ENCODE measurements around the gene PTPRM. TPM values are rescaled to one million over a fixed set of nuclear protein-coding genes. Genes with fewer than 3 reads are reported as not detected.

Gene PTPRM
- total RNA-seq, 2 donors from 2014 or later, result 80.1 to 106 TPM

DNA sequence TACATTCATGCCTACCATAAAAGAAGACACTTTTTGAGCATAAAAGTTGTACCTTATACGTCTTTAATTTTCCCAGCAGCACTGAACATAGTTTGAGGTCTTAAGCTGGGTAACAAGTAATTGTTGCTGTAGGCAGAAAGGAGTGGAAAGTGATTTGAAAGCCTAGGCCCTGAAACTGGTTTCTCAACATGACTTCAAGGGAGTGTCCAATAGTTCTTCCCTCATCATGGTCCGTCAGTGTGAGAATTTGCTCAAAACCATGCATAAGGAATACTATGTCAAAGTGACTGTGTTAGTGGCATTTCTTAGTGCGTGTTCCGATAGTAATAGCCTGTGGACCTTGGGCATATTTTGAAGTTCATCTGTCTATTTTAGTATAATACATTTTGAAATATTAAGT lies 463.1 kb downstream of the PTPRM start:
- Histone ChIP-seq H3K4me1 (no peaks in the 10 kb centered on the region), H3K27me3 (no peaks in the 10 kb centered on the region), H3K4me3 (no peak overlapping the region), H3K36me3 (no peaks in the 10 kb centered on the region), H3K9me3 (no peaks in the 10 kb centered on the region), H3K27ac (no peak overlapping the region)
- no peak for DNase-seq (ENCODE audit: low spot score)
- TF ChIP-seq, protein P1, sequence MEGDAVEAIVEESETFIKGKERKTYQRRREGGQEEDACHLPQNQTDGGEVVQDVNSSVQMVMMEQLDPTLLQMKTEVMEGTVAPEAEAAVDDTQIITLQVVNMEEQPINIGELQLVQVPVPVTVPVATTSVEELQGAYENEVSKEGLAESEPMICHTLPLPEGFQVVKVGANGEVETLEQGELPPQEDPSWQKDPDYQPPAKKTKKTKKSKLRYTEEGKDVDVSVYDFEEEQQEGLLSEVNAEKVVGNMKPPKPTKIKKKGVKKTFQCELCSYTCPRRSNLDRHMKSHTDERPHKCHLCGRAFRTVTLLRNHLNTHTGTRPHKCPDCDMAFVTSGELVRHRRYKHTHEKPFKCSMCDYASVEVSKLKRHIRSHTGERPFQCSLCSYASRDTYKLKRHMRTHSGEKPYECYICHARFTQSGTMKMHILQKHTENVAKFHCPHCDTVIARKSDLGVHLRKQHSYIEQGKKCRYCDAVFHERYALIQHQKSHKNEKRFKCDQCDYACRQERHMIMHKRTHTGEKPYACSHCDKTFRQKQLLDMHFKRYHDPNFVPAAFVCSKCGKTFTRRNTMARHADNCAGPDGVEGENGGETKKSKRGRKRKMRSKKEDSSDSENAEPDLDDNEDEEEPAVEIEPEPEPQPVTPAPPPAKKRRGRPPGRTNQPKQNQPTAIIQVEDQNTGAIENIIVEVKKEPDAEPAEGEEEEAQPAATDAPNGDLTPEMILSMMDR (IDR thresholded peaks at IDR 0.05), result no peak

DNA sequence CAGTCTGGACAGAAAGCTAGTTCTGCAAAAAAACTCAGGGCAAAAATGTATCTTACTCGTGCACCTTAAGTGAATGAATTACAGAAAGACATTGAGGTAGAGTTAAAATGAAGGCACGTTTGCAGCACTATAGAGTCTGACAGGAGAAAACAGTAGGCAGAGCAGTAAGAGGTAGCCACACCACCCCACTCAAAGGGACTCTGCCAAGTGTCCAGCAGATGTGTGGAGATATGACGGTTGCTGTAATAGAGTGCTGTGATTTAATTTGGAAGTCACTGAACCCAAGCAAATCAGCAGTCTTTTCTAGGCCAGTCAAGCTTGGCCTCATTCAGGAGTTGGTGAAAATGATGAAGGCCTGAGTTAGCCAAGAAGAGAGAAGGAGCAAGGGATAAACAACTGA lies 464.4 kb downstream of the PTPRM start:
- Histone ChIP-seq H3K36me3 (no peaks in the 10 kb centered on the region), H3K9me3 (no peaks in the 10 kb centered on the region), H3K4me1 (no peaks in the 10 kb centered on the region), H3K4me3 (no peak overlapping the region), H3K27me3 (no peaks in the 10 kb centered on the region), H3K27ac (no peak overlapping the region)
- TF ChIP-seq, protein P1 (IDR thresholded peaks at IDR 0.05), result no peak
- no peak for DNase-seq (ENCODE audit: low spot score)

DNA sequence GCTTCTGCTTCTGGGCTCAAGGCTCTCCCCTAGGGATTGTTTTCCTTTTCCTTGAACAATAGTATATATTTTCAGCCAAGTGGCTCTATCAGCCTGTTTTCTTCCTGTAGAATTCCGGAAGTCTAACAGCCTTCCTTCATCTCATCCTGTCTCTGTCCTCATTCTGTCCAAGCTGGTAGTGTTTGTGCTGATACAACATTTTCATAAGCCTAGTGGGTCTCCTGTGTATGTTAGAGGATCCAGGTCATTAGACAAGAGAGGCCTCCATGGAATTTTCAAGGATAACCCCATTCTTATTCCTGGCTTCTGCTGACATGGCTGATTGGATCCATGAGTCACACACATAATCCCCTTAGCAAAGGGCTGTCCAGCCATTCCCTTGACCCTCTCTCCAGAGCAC lies 467.6 kb downstream of the PTPRM start:
- TF ChIP-seq, protein P1 (IDR thresholded peaks at IDR 0.05), result no peak
- no peaks in the 10 kb centered on the region for H3K27me3 ChIP-seq
- no peak for DNase-seq (ENCODE audit: low spot score)
- H3K27ac ChIP-seq, result no peak overlapping the region
- no peaks in the 10 kb centered on the region for H3K9me3 ChIP-seq
- no peak overlapping the region for H3K4me3 ChIP-seq
- H3K36me3 ChIP-seq, result no peaks in the 10 kb centered on the region
- no peaks in the 10 kb centered on the region for H3K4me1 ChIP-seq

DNA sequence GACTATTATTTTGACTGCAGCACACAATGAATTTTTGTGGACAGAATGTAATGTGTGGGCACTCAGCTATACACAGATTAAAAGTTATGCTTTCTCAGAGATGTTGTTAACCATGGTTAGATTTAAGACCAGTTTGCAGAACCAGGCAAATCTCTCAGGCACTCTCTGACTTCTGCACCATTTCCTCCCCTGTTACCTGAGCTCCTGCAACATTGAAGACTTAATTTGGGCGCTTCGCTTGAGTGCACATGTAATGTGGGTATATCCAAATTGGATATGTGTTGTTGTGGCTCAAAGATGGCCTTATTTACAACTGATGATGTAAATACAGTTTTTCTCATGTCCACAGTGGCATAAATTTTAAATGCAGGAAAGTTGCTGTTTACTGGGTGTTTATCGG lies 469.4 kb downstream of the PTPRM start:
- TF ChIP-seq, protein P1 (IDR thresholded peaks at IDR 0.05), result no peak
- Histone ChIP-seq H3K36me3 (no peaks in the 10 kb centered on the region), H3K9me3 (no peaks in the 10 kb centered on the region)

DNA sequence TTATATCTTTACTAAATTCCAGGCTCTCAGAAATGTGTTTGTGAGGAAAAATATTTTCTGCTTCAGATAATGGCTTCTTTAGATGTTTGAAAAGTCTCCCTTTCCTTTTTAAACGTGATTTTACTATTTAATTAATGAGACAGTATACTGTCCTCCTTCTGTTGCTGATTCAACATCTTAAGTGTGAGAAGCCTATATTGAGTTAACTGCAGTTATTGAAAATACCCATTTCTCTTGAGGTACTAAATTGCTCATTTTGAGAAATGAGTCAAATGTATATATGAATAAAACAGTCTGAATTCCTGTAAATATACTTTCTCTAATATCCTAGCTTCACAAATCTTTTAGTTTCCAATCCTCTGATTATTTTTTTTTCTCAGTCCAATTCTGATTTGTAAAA lies 470.2 kb downstream of the PTPRM start:
- no peak for DNase-seq (ENCODE audit: low spot score)
- no peaks in the 10 kb centered on the region for H3K9me3 ChIP-seq
- no peaks in the 10 kb centered on the region for H3K27me3 ChIP-seq
- H3K36me3 ChIP-seq, result no peaks in the 10 kb centered on the region
- no peaks in the 10 kb centered on the region for H3K4me1 ChIP-seq
- TF ChIP-seq, protein P1 (IDR thresholded peaks at IDR 0.05), result no peak
- H3K4me3 ChIP-seq, result no peak overlapping the region
- H3K27ac ChIP-seq, result no peak overlapping the region

More for the DNA sequence above, 469.4 kb downstream of the PTPRM start:
- H3K27ac ChIP-seq, result no peak overlapping the region
- no peak overlapping the region for H3K4me3 ChIP-seq
- no peaks in the 10 kb centered on the region for H3K4me1 ChIP-seq
- H3K27me3 ChIP-seq, result no peaks in the 10 kb centered on the region
- DNase-seq (ENCODE audit: low spot score), result no peak

DNA sequence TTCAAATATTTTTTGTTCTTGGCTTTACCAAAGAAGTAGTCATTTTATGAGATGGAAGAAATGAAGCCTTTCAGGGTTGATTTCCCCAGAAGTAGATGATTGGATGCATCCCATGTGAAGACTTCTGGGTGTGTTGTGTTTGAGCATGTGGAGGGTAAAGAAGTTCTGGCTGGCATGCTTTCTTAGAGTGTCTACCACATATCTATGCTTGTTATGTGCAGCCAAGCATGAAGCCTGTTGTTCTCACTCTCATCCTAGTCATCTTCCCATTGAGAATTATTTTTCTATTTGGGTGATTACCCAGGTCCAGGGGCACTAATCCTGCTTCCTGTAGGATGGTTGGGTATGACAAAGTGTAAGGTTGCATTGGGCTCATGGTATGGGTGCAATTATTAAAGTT lies 472.9 kb downstream of the PTPRM start:
- Histone ChIP-seq H3K4me3 (no peak overlapping the region), H3K27me3 (no peaks in the 10 kb centered on the region), H3K36me3 (no peaks in the 10 kb centered on the region), H3K27ac (no peak overlapping the region), H3K4me1 (no peaks in the 10 kb centered on the region), H3K9me3 (no peaks in the 10 kb centered on the region)
- TF ChIP-seq, protein P1 (IDR thresholded peaks at IDR 0.05), result no peak
- no peak for DNase-seq (ENCODE audit: low spot score)

All from right atrium auricular region (tissue), 2 donors.